HL-60 (cell line): ENCODE data around the gene RUNX2.

Experiments
- SPI1 ChIP-seq: IDR thresholded peaks from 2 replicates; pipeline ENCODE4 v1.6.1; 2012; ENCODE audit warnings: low read depth, mild to moderate bottlenecking, borderline replicate concordance
- TF ChIP-seq, protein P1 (sequence below): IDR thresholded peaks from one replicate; pipeline ENCODE4 v1.5.1; 2011; ENCODE audit warnings: low read length, control low read depth, inconsistent platforms; ENCODE audit not compliant: insufficient read depth

- TF ChIP-seq, protein P1, sequence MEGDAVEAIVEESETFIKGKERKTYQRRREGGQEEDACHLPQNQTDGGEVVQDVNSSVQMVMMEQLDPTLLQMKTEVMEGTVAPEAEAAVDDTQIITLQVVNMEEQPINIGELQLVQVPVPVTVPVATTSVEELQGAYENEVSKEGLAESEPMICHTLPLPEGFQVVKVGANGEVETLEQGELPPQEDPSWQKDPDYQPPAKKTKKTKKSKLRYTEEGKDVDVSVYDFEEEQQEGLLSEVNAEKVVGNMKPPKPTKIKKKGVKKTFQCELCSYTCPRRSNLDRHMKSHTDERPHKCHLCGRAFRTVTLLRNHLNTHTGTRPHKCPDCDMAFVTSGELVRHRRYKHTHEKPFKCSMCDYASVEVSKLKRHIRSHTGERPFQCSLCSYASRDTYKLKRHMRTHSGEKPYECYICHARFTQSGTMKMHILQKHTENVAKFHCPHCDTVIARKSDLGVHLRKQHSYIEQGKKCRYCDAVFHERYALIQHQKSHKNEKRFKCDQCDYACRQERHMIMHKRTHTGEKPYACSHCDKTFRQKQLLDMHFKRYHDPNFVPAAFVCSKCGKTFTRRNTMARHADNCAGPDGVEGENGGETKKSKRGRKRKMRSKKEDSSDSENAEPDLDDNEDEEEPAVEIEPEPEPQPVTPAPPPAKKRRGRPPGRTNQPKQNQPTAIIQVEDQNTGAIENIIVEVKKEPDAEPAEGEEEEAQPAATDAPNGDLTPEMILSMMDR: no peak
- TF ChIP-seq SPI1: no peak
Observed at GRCh38 chr6:45599053-45599452, 270.9 kb downstream of the RUNX2 start.
